OCI-LY7 (cell line): ENCODE data around the gene DUSP16. TPM values are rescaled to one million over a fixed set of nuclear protein-coding genes. Genes with fewer than 3 reads are reported as not detected.

Experiments used
- BruUV-seq: library from RNA; stranded (reverse); fragments of 400-500 nt; replicated peaks from 2 replicates; lab custom pipeline; 2021; lab: Mats Ljungman, UMichigan
- CTCF ChIA-PET: fragments of 300-600 bp; sonication (Branson Sonifier 250); formaldehyde crosslinking; loops from one replicate; lab custom pipeline; 2022; ENCODE audit warnings: antibody characterized with exemption; ENCODE audit not compliant: unreplicated experiment; lab: Charles Lee
- POLR2A ChIA-PET: fragments of 300-600 bp; sonication (Branson Sonifier 250); formaldehyde crosslinking; loops from one replicate; lab custom pipeline; 2022; ENCODE audit warnings: antibody characterized with exemption; lab: Charles Lee
- DNase-seq: peaks from one replicate; pipeline ENCODE4 v3.0.0-alpha.2; 2015; ENCODE audit warnings: low spot score
- H2AFZ ChIP-seq: fragments of 200-600 bp; sonication (generic), shearing (Covaris generic); 2 replicates; pipeline ENCODE4 v1.6.1; 2014; ENCODE audit warnings: mild to moderate bottlenecking, antibody characterized with exemption, low read length, moderate library complexity
- H3K27ac ChIP-seq: fragments of 200-600 bp; sonication (generic); 2 replicates; pipeline ENCODE4 v1.5.1; 2014; ENCODE audit warnings: mixed run types, low read depth, mild to moderate bottlenecking, moderate library complexity, low read length, inconsistent platforms; ENCODE audit not compliant: poor library complexity, severe bottlenecking
- H3K36me3 ChIP-seq: fragments of 200-600 bp; sonication (generic); 2 replicates; pipeline ENCODE4 v1.6.1; 2014; ENCODE audit warnings: mild to moderate bottlenecking, antibody characterized with exemption, low read length, moderate library complexity, mixed read lengths; ENCODE audit not compliant: insufficient read depth
- H3K4me1 ChIP-seq: fragments of 200-600 bp; sonication (generic); 2 replicates; pipeline ENCODE4 v1.5.1; 2014; ENCODE audit warnings: mild to moderate bottlenecking, low read length; ENCODE audit not compliant: insufficient read depth, poor library complexity, severe bottlenecking
- H3K4me2 ChIP-seq: fragments of 200-600 bp; sonication (generic); 2 replicates; pipeline ENCODE4 v1.6.1; 2014; ENCODE audit warnings: mild to moderate bottlenecking, low read length
- H3K4me3 ChIP-seq: fragments of 200-600 bp; sonication (generic); 2 replicates; pipeline ENCODE4 v1.5.1; 2014; ENCODE audit warnings: mild to moderate bottlenecking, low read depth, low read length; ENCODE audit not compliant: poor library complexity, severe bottlenecking
- H3K79me2 ChIP-seq: fragments of 200-600 bp; sonication (generic); 2 replicates; pipeline ENCODE4 v1.6.1; 2016; ENCODE audit warnings: low read depth, mild to moderate bottlenecking, low read length, moderate library complexity, mixed read lengths; ENCODE audit not compliant: insufficient read depth
- H3K9me2 ChIP-seq: fragments of 200-600 bp; sonication (generic); 2 replicates; pipeline ENCODE4 v1.6.1; 2016; ENCODE audit warnings: mild to moderate bottlenecking, low read length, mixed read lengths; ENCODE audit not compliant: insufficient read depth
- H3K9me3 ChIP-seq: fragments of 200-600 bp; sonication (generic); 2 replicates; pipeline ENCODE4 v1.6.1; 2014; ENCODE audit warnings: mild to moderate bottlenecking, mixed run types, low read length, mixed read lengths
- H4K20me1 ChIP-seq: fragments of 200-600 bp; sonication (generic); 2 replicates; pipeline ENCODE4 v1.6.1; 2014; ENCODE audit warnings: mild to moderate bottlenecking, antibody characterized with exemption, low read length, moderate library complexity, mixed read lengths; ENCODE audit not compliant: insufficient read depth
- EZH2phosphoT487 ChIP-seq: fragments of 200-600 bp; sonication (generic); IDR thresholded peaks from 2 replicates; pipeline ENCODE4 v1.6.1; 2018; ENCODE audit warnings: low read depth, borderline replicate concordance, mild to moderate bottlenecking, mixed run types, antibody characterized with exemption, low read length, moderate library complexity, mixed read lengths
- intact Hi-C: fragments of 100-400 bp; cut with micrococcal nuclease; formaldehyde crosslinking; loops from one replicate; pipeline ENCODE4 v1.10.0; 2022; ENCODE audit not compliant: unreplicated experiment
- total RNA-seq, 2 experiments: library from RNA; depleted of rRNA in 1 of 2; stranded (reverse); fragments of >200 nt in 1 of 2; shearing (Covaris generic) in 1 of 2; gene quantifications; 2 replicates each; pipeline ENCODE4 v1.2.3, GENCODE V29; 2014 to 2022
- TF ChIP-seq, protein P1 (sequence below): fragments of 200-600 bp; sonication (generic); conservative IDR thresholded peaks from 2 replicates; pipeline ENCODE4 v1.5.1; 2014; ENCODE audit warnings: mild to moderate bottlenecking, antibody characterized with exemption, low read length, moderate library complexity, mixed read lengths

Gene DUSP16
- total RNA-seq, 2 experiments from 2014 or later, result 2.8 to 11.8 TPM

DNA sequence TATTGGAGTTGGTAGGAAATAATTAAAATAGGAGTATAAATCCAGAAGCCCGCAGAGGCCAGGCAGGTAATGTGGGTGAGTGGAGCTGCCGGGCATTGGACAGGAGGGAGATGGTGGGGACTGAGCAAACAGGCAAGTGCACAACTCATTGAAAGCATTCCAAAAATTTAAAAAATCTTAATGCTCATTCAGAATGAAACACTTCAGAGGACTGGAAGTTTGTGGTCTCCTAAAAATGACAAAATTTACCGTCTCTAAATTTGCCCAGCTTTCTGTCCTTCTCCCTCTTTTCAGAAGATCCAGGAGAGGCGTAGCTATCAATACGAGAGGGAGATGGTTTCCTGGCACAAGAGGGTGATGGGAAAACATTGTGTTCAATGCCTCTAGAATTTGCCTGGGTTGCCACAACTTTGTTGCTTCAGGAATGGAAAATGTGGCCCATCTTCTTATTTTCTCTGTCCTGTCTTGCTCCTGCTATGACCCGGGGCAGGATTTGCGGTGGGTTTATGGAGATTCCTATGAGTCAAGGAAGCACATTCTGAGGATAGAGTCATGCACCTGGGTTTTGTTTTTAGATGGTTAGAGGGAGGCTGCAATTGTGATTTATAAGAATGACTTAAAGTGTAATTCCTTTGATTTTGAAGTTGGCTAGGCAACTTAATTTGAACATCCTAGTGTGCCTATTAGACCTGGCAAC, 133.6 kb downstream of the DUSP16 start:
- Histone ChIP-seq H2AFZ (no peak overlapping the region), H3K9me3 (no peaks in the 10 kb centered on the region), H4K20me1 (no peaks in the 10 kb centered on the region; the same call in 1 of the 2 replicates), H3K4me1 (no peaks in the 10 kb centered on the region), H3K79me2 (no peaks in the 10 kb centered on the region), H3K4me3 (no peak overlapping the region), H3K4me2 (no peak overlapping the region), H3K36me3 (no peaks in the 10 kb centered on the region), H3K27ac (no peak overlapping the region), H3K9me2 (no peaks in the 10 kb centered on the region)
- no peak for DNase-seq
- BruUV-seq, result no TSS peak
- intact Hi-C loops, result loop anchor here (5.0 kb wide), 1 partner anchor 62 kb away; no protein-coding TSS in a partner anchor
- ChIA-PET POLR2A (interaction anchor here (0.6 kb wide), 1 partner anchor 148 kb away, joined by 3 read pairs; no protein-coding TSS in a partner anchor), CTCF (no interaction called here)
- no peak for TF ChIP-seq EZH2phosphoT487
- TF ChIP-seq, protein P1, sequence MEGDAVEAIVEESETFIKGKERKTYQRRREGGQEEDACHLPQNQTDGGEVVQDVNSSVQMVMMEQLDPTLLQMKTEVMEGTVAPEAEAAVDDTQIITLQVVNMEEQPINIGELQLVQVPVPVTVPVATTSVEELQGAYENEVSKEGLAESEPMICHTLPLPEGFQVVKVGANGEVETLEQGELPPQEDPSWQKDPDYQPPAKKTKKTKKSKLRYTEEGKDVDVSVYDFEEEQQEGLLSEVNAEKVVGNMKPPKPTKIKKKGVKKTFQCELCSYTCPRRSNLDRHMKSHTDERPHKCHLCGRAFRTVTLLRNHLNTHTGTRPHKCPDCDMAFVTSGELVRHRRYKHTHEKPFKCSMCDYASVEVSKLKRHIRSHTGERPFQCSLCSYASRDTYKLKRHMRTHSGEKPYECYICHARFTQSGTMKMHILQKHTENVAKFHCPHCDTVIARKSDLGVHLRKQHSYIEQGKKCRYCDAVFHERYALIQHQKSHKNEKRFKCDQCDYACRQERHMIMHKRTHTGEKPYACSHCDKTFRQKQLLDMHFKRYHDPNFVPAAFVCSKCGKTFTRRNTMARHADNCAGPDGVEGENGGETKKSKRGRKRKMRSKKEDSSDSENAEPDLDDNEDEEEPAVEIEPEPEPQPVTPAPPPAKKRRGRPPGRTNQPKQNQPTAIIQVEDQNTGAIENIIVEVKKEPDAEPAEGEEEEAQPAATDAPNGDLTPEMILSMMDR, result no peak

DNA sequence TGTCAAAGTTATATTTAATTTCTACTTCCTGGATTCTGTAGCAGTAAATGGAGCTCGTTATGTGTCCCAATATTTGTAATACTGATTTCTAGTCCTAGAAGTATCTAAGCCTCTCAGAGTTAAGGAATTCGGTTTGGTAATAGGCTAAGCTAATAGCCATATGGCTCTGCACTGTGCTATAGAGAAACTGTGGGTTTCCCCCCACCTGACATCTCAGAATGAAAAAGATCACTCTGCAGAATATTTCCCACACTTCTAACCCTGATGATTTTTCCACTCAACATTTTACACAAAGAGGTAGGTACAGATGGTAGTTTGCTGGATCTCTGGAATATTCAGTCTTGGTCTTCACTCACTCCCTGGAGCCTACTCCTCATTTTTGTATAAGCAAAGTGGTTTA, 134.6 kb downstream of the DUSP16 start:
- no peaks in the 10 kb centered on the region for H3K79me2 ChIP-seq
- no TSS peak for BruUV-seq
- TF ChIP-seq, protein P1, result no peak
- no peak for TF ChIP-seq EZH2phosphoT487
- H3K4me3 ChIP-seq, result no peak overlapping the region
- no peak for DNase-seq
- ChIA-PET POLR2A (interaction anchor here (1.0 to 1.4 kb wide), 2 partner anchors 10 to 314 kb away, joined by 3 to 5 read pairs; no protein-coding TSS in a partner anchor), CTCF (no interaction called here)
- H3K27ac ChIP-seq, result no peak overlapping the region
- no peaks in the 10 kb centered on the region for H3K4me1 ChIP-seq
- no peak overlapping the region for H3K4me2 ChIP-seq
- H3K9me2 ChIP-seq, result no peaks in the 10 kb centered on the region
- H4K20me1 ChIP-seq, result no peaks in the 10 kb centered on the region; the same call in 1 of the 2 replicates
- H2AFZ ChIP-seq, result no peak overlapping the region
- H3K36me3 ChIP-seq, result no peaks in the 10 kb centered on the region
- intact Hi-C loops, result loop anchor here (5.0 kb wide), 1 partner anchor 61 kb away; no protein-coding TSS in a partner anchor
- no peaks in the 10 kb centered on the region; the same call in 1 of the 2 replicates for H3K9me3 ChIP-seq

DNA sequence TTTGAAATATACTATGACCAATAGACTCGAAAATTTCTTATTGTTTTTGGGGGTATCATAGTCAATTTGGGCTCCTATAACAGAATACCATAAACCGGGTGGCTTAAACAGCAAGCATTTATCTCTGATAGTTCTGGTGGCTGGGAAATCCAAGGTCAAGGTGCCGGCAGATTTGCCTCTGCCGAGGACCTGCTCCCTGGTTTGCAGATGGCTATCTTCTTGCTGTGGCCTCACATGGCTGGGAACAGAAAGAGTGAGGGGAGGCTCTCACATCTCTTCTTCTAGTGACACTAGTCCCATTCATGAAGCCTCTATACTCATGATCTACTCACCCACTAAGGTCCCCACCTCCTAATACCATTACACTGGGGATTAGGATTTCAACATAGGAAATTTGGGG, 135.1 kb downstream of the DUSP16 start:
- BruUV-seq, result no TSS peak

More for the DNA sequence above, 135.1 kb downstream of the DUSP16 start:
- Histone ChIP-seq H3K27ac (no peak overlapping the region), H3K9me2 (no peaks in the 10 kb centered on the region), H3K36me3 (no peaks in the 10 kb centered on the region), H3K9me3 (no peaks in the 10 kb centered on the region; the same call in 1 of the 2 replicates), H2AFZ (no peak overlapping the region), H4K20me1 (no peaks in the 10 kb centered on the region; the same call in 1 of the 2 replicates), H3K4me3 (no peak overlapping the region), H3K4me2 (no peak overlapping the region), H3K79me2 (no peaks in the 10 kb centered on the region), H3K4me1 (no peaks in the 10 kb centered on the region)
- ChIA-PET POLR2A (interaction anchor here (0.6 to 1.4 kb wide), 3 partner anchors 10 to 314 kb away, joined by 3 to 5 read pairs (median 3); no protein-coding TSS in a partner anchor), CTCF (no interaction called here)
- TF ChIP-seq, protein P1, result no peak
- no peak for TF ChIP-seq EZH2phosphoT487
- intact Hi-C loops, result loop anchor here (5.0 kb wide), 1 partner anchor 60 kb away; no protein-coding TSS in a partner anchor
- no peak for DNase-seq
